ENCODE results near the gene LRRC10B.

DNA sequence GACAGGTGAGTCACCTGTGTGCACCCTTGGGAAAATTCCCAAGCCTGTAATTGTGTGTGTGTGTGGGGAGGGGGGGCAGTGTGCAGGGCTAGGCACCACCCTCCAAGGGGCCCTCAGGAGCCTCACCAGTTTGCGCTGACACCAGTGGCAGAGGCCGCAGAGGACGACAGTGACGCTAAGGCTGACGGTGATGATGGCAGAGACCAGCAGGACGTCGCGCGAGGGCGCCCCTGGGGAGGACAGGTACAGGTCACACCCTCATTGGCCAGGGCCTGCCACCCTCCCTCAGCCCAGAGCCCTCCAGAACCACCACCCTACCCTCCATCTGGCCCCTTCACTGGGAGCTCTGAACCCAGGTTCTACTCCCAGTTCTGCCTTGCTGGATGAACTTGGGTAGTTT is 47.4 kb downstream of the LRRC10B start:
- TF ChIP-seq, protein P1, sequence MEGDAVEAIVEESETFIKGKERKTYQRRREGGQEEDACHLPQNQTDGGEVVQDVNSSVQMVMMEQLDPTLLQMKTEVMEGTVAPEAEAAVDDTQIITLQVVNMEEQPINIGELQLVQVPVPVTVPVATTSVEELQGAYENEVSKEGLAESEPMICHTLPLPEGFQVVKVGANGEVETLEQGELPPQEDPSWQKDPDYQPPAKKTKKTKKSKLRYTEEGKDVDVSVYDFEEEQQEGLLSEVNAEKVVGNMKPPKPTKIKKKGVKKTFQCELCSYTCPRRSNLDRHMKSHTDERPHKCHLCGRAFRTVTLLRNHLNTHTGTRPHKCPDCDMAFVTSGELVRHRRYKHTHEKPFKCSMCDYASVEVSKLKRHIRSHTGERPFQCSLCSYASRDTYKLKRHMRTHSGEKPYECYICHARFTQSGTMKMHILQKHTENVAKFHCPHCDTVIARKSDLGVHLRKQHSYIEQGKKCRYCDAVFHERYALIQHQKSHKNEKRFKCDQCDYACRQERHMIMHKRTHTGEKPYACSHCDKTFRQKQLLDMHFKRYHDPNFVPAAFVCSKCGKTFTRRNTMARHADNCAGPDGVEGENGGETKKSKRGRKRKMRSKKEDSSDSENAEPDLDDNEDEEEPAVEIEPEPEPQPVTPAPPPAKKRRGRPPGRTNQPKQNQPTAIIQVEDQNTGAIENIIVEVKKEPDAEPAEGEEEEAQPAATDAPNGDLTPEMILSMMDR (conservative IDR thresholded peaks at IDR 0.05 in 1 of 2, IDR thresholded peaks at IDR 0.05 in 1 of 2; ENCODE audit: extremely low read depth in 1 of 2, insufficient read depth in 1 of 2, low read depth in 1 of 2, low read length in 2 of 2) = no peak
- TF ChIP-seq EZH2 (IDR thresholded peaks at IDR 0.05; ENCODE audit: borderline replicate concordance, low read length) = peak; percentile 27
